ENCODE results near the gene WNT7B.

Gene WNT7B

DNA sequence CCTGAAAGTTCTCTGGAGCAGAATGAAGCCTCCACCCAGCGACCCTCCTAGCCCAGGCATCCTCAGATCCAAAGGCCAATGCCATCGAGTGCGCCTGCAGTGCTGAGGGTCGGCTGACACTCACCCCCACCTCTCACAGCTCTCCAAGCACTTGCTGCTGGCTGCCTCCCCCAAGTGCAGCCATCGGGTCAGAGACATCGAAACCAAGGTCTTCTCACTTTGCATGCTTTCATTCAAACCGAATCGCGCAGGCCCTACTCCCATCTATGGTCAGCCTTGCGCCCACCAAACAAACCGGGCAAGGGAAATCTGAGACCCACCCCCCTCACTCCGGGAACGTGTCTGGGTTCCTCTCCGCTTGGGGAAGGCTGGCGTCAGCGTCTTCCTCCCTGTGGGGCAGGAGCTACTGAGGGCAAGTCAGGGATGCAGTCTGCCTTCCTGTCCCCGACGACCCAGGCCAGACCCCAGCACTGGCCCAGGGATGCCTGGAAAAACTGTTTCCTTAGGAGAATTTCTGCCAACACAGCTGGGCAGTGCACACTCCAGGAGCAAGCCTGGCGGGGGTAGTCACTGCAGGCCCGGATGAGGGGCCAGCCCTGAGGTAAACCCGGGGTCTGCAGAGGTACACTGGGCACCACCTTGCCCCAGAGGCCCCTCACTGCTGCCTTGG, 7.0 kb downstream of the WNT7B start:
- peak overlapping the region; percentile 88 for H2BK15ac ChIP-seq (ENCODE audit: low read length)
- peak overlapping the region; percentile 24 for H2AFZ ChIP-seq (ENCODE audit: low read length)
- H3K4me1 ChIP-seq (ENCODE audit: control insufficient read depth in 2 of 2, insufficient read depth in 1 of 2, low read depth in 1 of 2, low read length in 2 of 2): peaks cover 28 to 68% of the 10 kb centered on the region in 2 donors
- H3K18ac ChIP-seq (ENCODE audit: low read length): peak overlapping the region; percentile 93
- peak overlapping the region; percentile 56 for H4K91ac ChIP-seq (ENCODE audit: low read depth, low read length, poor library complexity)
- peak overlapping the region; percentile 76 for H2BK5ac ChIP-seq (ENCODE audit: low read length)
- no peak overlapping the region for H3K4me3 ChIP-seq (ENCODE audit: low read length in 2 of 2)
- WGBS, 2 donors (ENCODE audit: extremely low coverage in 2 of 2, insufficient read length in 2 of 2, insufficient replicate concordance in 1 of 2): no CpG with 5 or more reads among the region's 21 CpGs
- peaks cover 7 to 18% of the 10 kb centered on the region in 2 donors for H3K9me3 ChIP-seq (replicated peaks in 1 of 2; ENCODE audit: control insufficient read depth in 2 of 2, insufficient read depth in 1 of 2, low read depth in 1 of 2, low read length in 2 of 2)
- H3K27me3 ChIP-seq (ENCODE audit: control insufficient read depth in 3 of 3, insufficient read depth in 3 of 3, low read depth in 1 of 3, low read length in 3 of 3): peaks cover 20 to 63% (median 55%) of the 10 kb centered on the region in 3 experiments
- H3K14ac ChIP-seq (ENCODE audit: low read length): peak overlapping the region; percentile 78
- H3K36me3 ChIP-seq (replicated peaks in 1 of 2; ENCODE audit: control insufficient read depth in 2 of 2, insufficient read depth in 2 of 2, low read length in 2 of 2): peaks cover 0 to 2% of the 10 kb centered on the region in 2 donors
- peak overlapping the region; percentile 52 for H3K9ac ChIP-seq (ENCODE audit: low read depth, low read length, poor library complexity)
- H4K8ac ChIP-seq (ENCODE audit: low read depth, low read length): peak overlapping the region; percentile 96
- H3K4me2 ChIP-seq (ENCODE audit: insufficient read depth, low read length, poor library complexity, severe bottlenecking): no peak overlapping the region
- no peaks in the 10 kb centered on the region for H3K79me1 ChIP-seq (ENCODE audit: low read depth, low read length)
- no peak overlapping the region for H3K4ac ChIP-seq (ENCODE audit: low read length)
- H3K27ac ChIP-seq (replicated peaks; ENCODE audit: low read length): no peak overlapping the region
- H3K23ac ChIP-seq (ENCODE audit: low read depth, low read length, poor library complexity): peak overlapping the region; percentile 36
- peak overlapping the region; percentile 100 for H2AK5ac ChIP-seq (ENCODE audit: low read depth, low read length)
- H2BK120ac ChIP-seq (ENCODE audit: low read depth, low read length): no peak overlapping the region
- peak overlapping the region; percentile 97 for H2BK12ac ChIP-seq (ENCODE audit: low read length)
- DNase-seq (ENCODE audit: low spot score): no peak

DNA sequence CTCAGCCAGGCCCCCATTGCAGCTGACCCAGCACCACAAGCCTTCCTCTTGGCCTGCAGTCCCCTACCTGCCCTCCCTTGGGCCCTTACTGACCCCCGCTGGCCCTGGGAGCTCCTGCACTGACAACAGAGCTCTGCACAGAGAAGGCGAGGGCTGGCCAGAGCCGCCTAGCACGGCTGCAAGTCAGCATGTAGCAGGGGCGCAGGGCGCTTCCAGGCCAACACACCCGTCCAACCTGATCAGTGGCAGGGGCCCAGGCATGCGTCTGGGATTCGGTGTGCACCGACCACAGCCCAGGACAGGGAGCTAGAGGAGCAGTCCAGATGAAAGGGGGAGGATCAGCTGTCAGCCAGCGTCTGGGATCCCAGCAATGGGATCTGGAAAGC, 7.6 kb downstream of the WNT7B start:
- H3K14ac ChIP-seq (ENCODE audit: low read length): no peak overlapping the region
- H3K23ac ChIP-seq (ENCODE audit: low read depth, low read length, poor library complexity): no peak overlapping the region
- no peak overlapping the region for H3K4me2 ChIP-seq (ENCODE audit: insufficient read depth, low read length, poor library complexity, severe bottlenecking)
- peak overlapping the region; percentile 76 for H2BK5ac ChIP-seq (ENCODE audit: low read length)
- H3K27ac ChIP-seq (replicated peaks; ENCODE audit: low read length): no peak overlapping the region
- no peak for DNase-seq (ENCODE audit: low spot score)
- peak overlapping the region; percentile 5 for H4K91ac ChIP-seq (ENCODE audit: low read depth, low read length, poor library complexity)
- H2AK5ac ChIP-seq (ENCODE audit: low read depth, low read length): peak overlapping the region; percentile 100
- peak overlapping the region; percentile 24 for H2AFZ ChIP-seq (ENCODE audit: low read length)
- H3K36me3 ChIP-seq (replicated peaks in 1 of 2; ENCODE audit: control insufficient read depth in 2 of 2, insufficient read depth in 2 of 2, low read length in 2 of 2): peaks cover 0 to 2% of the 10 kb centered on the region in 2 donors
- WGBS, 2 donors (ENCODE audit: extremely low coverage in 2 of 2, insufficient read length in 2 of 2, insufficient replicate concordance in 1 of 2): no CpG with 5 or more reads among the region's 11 CpGs
- H3K4me1 ChIP-seq (ENCODE audit: control insufficient read depth in 2 of 2, insufficient read depth in 1 of 2, low read depth in 1 of 2, low read length in 2 of 2): peaks cover 25 to 66% of the 10 kb centered on the region in 2 donors
- no peak overlapping the region for H4K8ac ChIP-seq (ENCODE audit: low read depth, low read length)
- peaks cover 7 to 18% of the 10 kb centered on the region in 2 donors for H3K9me3 ChIP-seq (replicated peaks in 1 of 2; ENCODE audit: control insufficient read depth in 2 of 2, insufficient read depth in 1 of 2, low read depth in 1 of 2, low read length in 2 of 2)
- H3K4ac ChIP-seq (ENCODE audit: low read length): no peak overlapping the region
- H3K9ac ChIP-seq (ENCODE audit: low read depth, low read length, poor library complexity): no peak overlapping the region
- no peak overlapping the region for H2BK120ac ChIP-seq (ENCODE audit: low read depth, low read length)
- peak overlapping the region; percentile 92 for H2BK12ac ChIP-seq (ENCODE audit: low read length)
- no peaks in the 10 kb centered on the region for H3K79me1 ChIP-seq (ENCODE audit: low read depth, low read length)
- peak overlapping the region; percentile 72 for H3K18ac ChIP-seq (ENCODE audit: low read length)
- H3K4me3 ChIP-seq (ENCODE audit: low read length in 2 of 2): no peak overlapping the region
- peaks cover 20 to 58% (median 50%) of the 10 kb centered on the region in 3 experiments for H3K27me3 ChIP-seq (ENCODE audit: control insufficient read depth in 3 of 3, insufficient read depth in 3 of 3, low read depth in 1 of 3, low read length in 3 of 3)
- H2BK15ac ChIP-seq (ENCODE audit: low read length): peak overlapping the region; percentile 88

DNA sequence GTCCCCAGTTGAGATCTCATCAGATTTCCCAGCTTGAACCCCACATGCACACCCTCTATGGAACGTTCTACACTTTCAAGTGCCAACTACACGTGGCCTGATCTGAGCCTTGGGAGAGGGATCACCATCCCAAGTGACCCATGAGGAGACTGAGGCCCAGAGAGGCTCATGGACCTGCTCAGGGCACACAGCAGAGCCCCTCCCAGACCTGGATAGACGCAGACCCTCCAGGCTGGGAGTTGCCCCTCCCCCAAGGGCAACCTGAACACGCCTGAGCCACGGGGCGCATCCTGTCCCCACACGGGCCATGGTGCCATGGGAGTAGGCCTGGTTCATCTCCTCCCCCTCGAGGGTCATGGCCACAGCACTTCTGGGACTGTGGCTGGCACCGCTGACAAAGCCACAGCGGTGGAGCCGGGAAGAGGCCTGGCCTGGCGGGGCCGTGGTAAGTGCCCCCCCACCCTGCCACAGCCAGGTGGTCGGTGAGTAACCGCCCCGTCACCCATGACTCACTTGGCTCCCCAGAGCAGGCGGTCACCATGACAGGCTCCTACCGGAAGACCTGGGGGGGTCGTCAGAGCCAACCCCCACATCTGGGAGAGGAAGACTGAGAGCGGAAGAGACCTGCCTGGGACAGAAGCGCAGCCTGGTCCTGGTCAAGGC, 8.1 kb downstream of the WNT7B start:
- no peak overlapping the region for H4K91ac ChIP-seq (ENCODE audit: low read depth, low read length, poor library complexity)
- no peaks in the 10 kb centered on the region for H3K79me1 ChIP-seq (ENCODE audit: low read depth, low read length)
- peak overlapping the region; percentile 99 for H2BK120ac ChIP-seq (ENCODE audit: low read depth, low read length)
- peaks cover 25 to 66% of the 10 kb centered on the region in 2 donors for H3K4me1 ChIP-seq (ENCODE audit: control insufficient read depth in 2 of 2, insufficient read depth in 1 of 2, low read depth in 1 of 2, low read length in 2 of 2)
- peaks cover 20 to 53% (median 45%) of the 10 kb centered on the region in 3 experiments for H3K27me3 ChIP-seq (ENCODE audit: control insufficient read depth in 3 of 3, insufficient read depth in 3 of 3, low read depth in 1 of 3, low read length in 3 of 3)
- peak overlapping the region; percentile 18 for H2BK12ac ChIP-seq (ENCODE audit: low read length)
- no peak overlapping the region for H2AFZ ChIP-seq (ENCODE audit: low read length)
- H3K27ac ChIP-seq (replicated peaks; ENCODE audit: low read length): no peak overlapping the region
- peak overlapping the region; percentile 76 for H3K18ac ChIP-seq (ENCODE audit: low read length)
- no CpG with 5 or more reads among the region's 21 CpGs for WGBS, 2 donors (ENCODE audit: extremely low coverage in 2 of 2, insufficient read length in 2 of 2, insufficient replicate concordance in 1 of 2)
- no peak overlapping the region for H3K9ac ChIP-seq (ENCODE audit: low read depth, low read length, poor library complexity)
- H3K4me3 ChIP-seq (ENCODE audit: low read length in 2 of 2): no peak overlapping the region
- peak overlapping the region; percentile 97 for H2BK5ac ChIP-seq (ENCODE audit: low read length)
- H3K9me3 ChIP-seq (replicated peaks in 1 of 2; ENCODE audit: control insufficient read depth in 2 of 2, insufficient read depth in 1 of 2, low read depth in 1 of 2, low read length in 2 of 2): peaks cover 7 to 15% of the 10 kb centered on the region in 2 donors
- H2AK5ac ChIP-seq (ENCODE audit: low read depth, low read length): peak overlapping the region; percentile 100
- no peak overlapping the region for H3K4ac ChIP-seq (ENCODE audit: low read length)
- peak overlapping the region; percentile 2 for H3K23ac ChIP-seq (ENCODE audit: low read depth, low read length, poor library complexity)
- no peak overlapping the region for H3K4me2 ChIP-seq (ENCODE audit: insufficient read depth, low read length, poor library complexity, severe bottlenecking)
- no peak overlapping the region for H4K8ac ChIP-seq (ENCODE audit: low read depth, low read length)
- no peak for DNase-seq (ENCODE audit: low spot score)
- peak overlapping the region; percentile 56 for H3K14ac ChIP-seq (ENCODE audit: low read length)
- H3K36me3 ChIP-seq (replicated peaks in 1 of 2; ENCODE audit: control insufficient read depth in 2 of 2, insufficient read depth in 2 of 2, low read length in 2 of 2): peaks cover 0 to 2% of the 10 kb centered on the region in 2 donors
- H2BK15ac ChIP-seq (ENCODE audit: low read length): peak overlapping the region; percentile 88

DNA sequence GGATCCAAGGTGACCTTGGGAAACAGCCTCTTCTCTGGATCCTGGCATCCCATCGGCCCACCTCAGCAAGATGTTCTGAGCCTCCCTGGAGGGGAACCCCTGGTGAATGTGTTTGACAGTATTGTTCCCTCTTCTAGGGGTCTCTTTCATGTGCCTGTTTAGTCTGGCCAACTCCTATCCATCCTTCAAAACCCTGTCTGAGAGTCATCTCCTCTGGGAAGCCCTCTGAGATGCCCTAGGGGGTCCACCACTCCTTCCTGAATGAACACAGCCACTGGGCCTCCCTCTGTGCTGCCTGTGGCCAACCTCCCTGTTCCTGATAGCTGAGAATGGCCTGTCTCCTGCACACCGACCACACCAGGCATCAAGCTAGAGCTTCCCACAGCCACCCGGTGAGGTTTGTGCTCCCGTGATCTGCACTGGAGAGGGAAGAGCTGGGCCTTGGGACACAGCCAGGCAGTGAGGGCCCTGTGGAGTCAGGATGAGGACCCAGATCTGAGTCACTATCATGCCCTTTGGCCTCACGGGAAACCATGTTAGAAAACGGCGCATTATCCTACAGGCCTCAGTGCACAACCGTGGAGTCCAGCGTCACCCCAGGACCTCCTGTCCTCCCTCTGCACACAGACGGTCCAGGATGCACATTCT, 8.8 kb downstream of the WNT7B start:
- peaks cover 17 to 45% (median 37%) of the 10 kb centered on the region in 3 experiments for H3K27me3 ChIP-seq (ENCODE audit: control insufficient read depth in 3 of 3, insufficient read depth in 3 of 3, low read depth in 1 of 3, low read length in 3 of 3)
- no peak overlapping the region for H3K23ac ChIP-seq (ENCODE audit: low read depth, low read length, poor library complexity)
- no peak overlapping the region for H4K8ac ChIP-seq (ENCODE audit: low read depth, low read length)
- DNase-seq (ENCODE audit: low spot score): no peak
- peak overlapping the region; percentile 99 for H2BK12ac ChIP-seq (ENCODE audit: low read length)
- peaks cover 7 to 11% of the 10 kb centered on the region in 2 donors for H3K9me3 ChIP-seq (replicated peaks in 1 of 2; ENCODE audit: control insufficient read depth in 2 of 2, insufficient read depth in 1 of 2, low read depth in 1 of 2, low read length in 2 of 2)
- H3K4me1 ChIP-seq (ENCODE audit: control insufficient read depth in 2 of 2, insufficient read depth in 1 of 2, low read depth in 1 of 2, low read length in 2 of 2): peaks cover 25 to 66% of the 10 kb centered on the region in 2 donors
- H3K9ac ChIP-seq (ENCODE audit: low read depth, low read length, poor library complexity): no peak overlapping the region
- H3K4me3 ChIP-seq (ENCODE audit: low read length in 2 of 2): no peak overlapping the region
- H2BK15ac ChIP-seq (ENCODE audit: low read length): peak overlapping the region; percentile 88
- H3K18ac ChIP-seq (ENCODE audit: low read length): peak overlapping the region; percentile 97
- H3K79me1 ChIP-seq (ENCODE audit: low read depth, low read length): no peaks in the 10 kb centered on the region
- peak overlapping the region; percentile 97 for H2BK5ac ChIP-seq (ENCODE audit: low read length)
- no peak overlapping the region for H4K91ac ChIP-seq (ENCODE audit: low read depth, low read length, poor library complexity)
- no peak overlapping the region for H2AFZ ChIP-seq (ENCODE audit: low read length)
- H3K4me2 ChIP-seq (ENCODE audit: insufficient read depth, low read length, poor library complexity, severe bottlenecking): no peak overlapping the region
- peak overlapping the region; percentile 30 for H3K4ac ChIP-seq (ENCODE audit: low read length)
- H3K36me3 ChIP-seq (replicated peaks in 1 of 2; ENCODE audit: control insufficient read depth in 2 of 2, insufficient read depth in 2 of 2, low read length in 2 of 2): peaks cover 0 to 2% of the 10 kb centered on the region in 2 donors
- WGBS, 2 donors (ENCODE audit: extremely low coverage in 2 of 2, insufficient read length in 2 of 2, insufficient replicate concordance in 1 of 2): no CpG with 5 or more reads among the region's 10 CpGs
- H3K14ac ChIP-seq (ENCODE audit: low read length): no peak overlapping the region
- H2BK120ac ChIP-seq (ENCODE audit: low read depth, low read length): peak overlapping the region; percentile 99
- H3K27ac ChIP-seq (replicated peaks; ENCODE audit: low read length): no peak overlapping the region
- peak overlapping the region; percentile 100 for H2AK5ac ChIP-seq (ENCODE audit: low read depth, low read length)

Measured in neuronal stem cell (in vitro differentiated cells).